Measurements from ENCODE around the gene ZNF471. TPM values are rescaled to one million over a fixed set of nuclear protein-coding genes. Genes with fewer than 3 reads are reported as not detected.

Gene ZNF471
- total and polyA plus RNA-seq, 3 donors from 2014 or later, result 7.0 to 22.8 (median 13.1) TPM

DNA sequence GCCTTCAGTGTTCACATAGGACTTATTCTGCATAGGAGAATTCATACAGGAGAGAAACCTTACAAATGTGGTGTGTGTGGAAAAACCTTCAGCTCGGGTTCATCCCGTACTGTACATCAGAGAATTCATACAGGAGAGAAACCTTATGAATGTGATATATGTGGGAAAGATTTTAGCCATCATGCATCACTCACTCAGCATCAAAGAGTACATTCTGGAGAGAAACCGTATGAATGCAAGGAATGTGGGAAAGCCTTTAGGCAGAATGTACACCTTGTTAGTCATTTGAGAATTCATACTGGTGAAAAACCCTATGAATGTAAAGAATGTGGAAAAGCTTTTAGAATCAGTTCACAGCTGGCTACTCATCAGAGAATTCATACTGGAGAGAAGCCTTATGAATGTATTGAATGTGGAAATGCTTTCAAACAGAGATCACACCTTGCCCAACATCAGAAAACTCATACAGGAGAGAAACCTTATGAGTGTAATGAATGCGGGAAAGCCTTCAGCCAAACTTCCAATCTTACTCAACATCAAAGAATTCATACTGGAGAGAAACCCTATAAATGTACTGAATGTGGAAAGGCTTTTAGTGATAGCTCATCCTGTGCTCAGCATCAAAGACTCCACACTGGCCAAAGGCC, 17.7 kb downstream of the ZNF471 start:
- Histone ChIP-seq H3K4me1 (no peaks in the 10 kb centered on the region), H3K4me3 (no peak overlapping the region), H3K27ac (no peak overlapping the region), H3K36me3 (ENCODE audit: low read depth, missing control alignments) (no peaks in the 10 kb centered on the region), H3K27me3 (no peaks in the 10 kb centered on the region), H3K9me3 (peaks cover 3% of the 10 kb centered on the region)
- intact Hi-C loops (cut with DNase I; ENCODE audit: low total_unique reads), result no loop called here
- DNase-seq, result no peak
- TF ChIP-seq, protein P1, sequence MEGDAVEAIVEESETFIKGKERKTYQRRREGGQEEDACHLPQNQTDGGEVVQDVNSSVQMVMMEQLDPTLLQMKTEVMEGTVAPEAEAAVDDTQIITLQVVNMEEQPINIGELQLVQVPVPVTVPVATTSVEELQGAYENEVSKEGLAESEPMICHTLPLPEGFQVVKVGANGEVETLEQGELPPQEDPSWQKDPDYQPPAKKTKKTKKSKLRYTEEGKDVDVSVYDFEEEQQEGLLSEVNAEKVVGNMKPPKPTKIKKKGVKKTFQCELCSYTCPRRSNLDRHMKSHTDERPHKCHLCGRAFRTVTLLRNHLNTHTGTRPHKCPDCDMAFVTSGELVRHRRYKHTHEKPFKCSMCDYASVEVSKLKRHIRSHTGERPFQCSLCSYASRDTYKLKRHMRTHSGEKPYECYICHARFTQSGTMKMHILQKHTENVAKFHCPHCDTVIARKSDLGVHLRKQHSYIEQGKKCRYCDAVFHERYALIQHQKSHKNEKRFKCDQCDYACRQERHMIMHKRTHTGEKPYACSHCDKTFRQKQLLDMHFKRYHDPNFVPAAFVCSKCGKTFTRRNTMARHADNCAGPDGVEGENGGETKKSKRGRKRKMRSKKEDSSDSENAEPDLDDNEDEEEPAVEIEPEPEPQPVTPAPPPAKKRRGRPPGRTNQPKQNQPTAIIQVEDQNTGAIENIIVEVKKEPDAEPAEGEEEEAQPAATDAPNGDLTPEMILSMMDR (IDR thresholded peaks at IDR 0.05), result no peak
- no peak for TF ChIP-seq POLR2A (IDR thresholded peaks at IDR 0.05)
- WGBS, 2 donors, result 81 to 86% methylated on average over 4 of the region's 4 CpGs

DNA sequence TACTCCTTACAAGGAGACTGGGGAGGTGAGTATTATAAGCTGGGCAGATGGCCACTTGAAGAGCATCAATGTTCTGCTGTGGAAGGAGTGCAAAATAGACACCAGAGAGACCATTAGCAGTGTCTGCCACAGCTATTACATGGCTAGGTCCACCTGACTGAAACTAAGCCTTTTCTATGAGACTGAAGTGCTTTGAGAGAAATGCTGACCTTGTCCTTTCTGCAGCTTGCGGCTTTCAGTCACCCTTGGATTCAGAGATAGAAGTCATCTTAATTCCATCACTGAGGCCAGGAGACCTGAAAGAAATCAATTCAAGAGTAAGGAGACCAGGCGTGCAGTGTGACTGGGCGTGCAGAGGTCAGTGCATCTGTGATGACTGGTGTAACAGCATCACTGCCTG, 29.8 kb downstream of the ZNF471 start:
- H3K36me3 ChIP-seq (ENCODE audit: low read depth, missing control alignments), result no peaks in the 10 kb centered on the region
- no peak overlapping the region for H3K27ac ChIP-seq
- peak overlapping the region in 1 of 2 donors; percentile 90 for H3K4me3 ChIP-seq
- H3K27me3 ChIP-seq, result no peaks in the 10 kb centered on the region
- 38 to 80% methylated on average over 2 to 3 of the region's 3 CpGs for WGBS, 2 donors
- intact Hi-C loops (cut with DNase I; ENCODE audit: low total_unique reads), result no loop called here
- DNase-seq, result no peak
- H3K4me1 ChIP-seq, result no peaks in the 10 kb centered on the region
- TF ChIP-seq, protein P1 (IDR thresholded peaks at IDR 0.05), result no peak
- TF ChIP-seq POLR2A (IDR thresholded peaks at IDR 0.05), result no peak
- no peaks in the 10 kb centered on the region for H3K9me3 ChIP-seq

DNA sequence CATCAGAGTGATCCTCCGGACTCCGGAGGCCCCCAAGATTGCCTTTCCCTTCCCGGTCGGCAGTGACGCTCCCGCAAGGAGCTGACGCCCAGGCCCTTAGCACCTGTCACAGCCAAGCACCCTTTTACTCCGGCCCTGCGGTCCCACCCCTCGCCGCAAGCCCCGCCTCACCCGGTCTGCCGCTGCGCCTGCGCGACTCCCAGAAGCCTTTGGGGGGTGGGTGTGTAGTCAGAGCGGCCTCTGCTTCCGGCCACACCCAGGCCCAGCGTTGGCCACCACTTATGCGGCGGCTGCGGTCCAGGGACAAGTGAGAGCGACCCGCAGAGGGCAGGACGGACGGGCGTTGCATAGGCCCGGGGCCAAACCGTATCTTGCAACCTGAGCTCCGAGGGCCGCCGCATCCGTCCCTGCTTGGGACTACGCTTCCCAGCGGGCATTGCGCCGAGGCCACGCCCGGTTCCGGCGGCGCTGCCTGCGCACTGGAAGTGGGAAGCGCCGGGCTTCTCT, 30.7 kb downstream of the ZNF471 start:
- Histone ChIP-seq H3K36me3 (ENCODE audit: low read depth, missing control alignments) (no peaks in the 10 kb centered on the region), H3K4me1 (no peaks in the 10 kb centered on the region)

DNA sequence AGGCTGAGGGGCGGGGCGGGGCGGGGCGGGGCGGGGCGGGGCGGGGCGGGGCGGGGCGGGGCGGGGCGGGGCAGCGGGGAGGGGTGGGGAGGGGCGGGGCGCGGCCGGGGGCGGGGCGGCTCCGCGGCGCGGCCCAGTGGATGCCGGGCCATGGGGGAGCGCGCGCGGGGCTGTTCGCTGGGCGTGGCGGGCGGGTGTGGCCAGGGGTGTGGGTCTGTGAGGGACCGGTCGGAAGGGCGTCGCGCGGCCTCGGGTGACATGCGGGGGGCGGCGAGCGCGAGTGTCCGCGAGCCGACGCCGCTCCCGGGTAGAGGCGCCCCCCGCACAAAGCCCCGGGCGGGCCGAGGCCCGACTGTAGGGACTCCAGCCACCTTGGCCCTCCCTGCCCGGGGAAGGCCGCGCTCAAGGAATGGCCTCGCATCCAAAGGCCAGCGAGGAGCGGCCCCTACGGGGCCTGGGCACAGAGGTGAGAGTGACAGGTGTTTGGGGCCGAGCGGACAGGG, 31.2 kb downstream of the ZNF471 start, which contains the start of gene ZFP28:
TSS of gene ZFP28 (plus strand) at position 188 of the 503 bp plus-strand sequence. CDS start at position 259, 71 bp downstream.
- no peaks in the 10 kb centered on the region for H3K27me3 ChIP-seq
- peak; percentile 88 for DNase-seq
- intact Hi-C loops (cut with DNase I; ENCODE audit: low total_unique reads), result no loop called here
- H3K4me3 ChIP-seq, result peak within 1 kb of the TSS; percentile 81 to 90
- WGBS, 2 donors, result 0% methylated on average over 2 to 41 of the region's 65 CpGs
- peak within 1 kb of the TSS; percentile 90 to 96 for H3K27ac ChIP-seq
- TF ChIP-seq POLR2A (IDR thresholded peaks at IDR 0.05), result no peak
- TF ChIP-seq, protein P1 (IDR thresholded peaks at IDR 0.05), result no peak
- H3K9me3 ChIP-seq, result no peaks in the 10 kb centered on the region
- H3K4me1 ChIP-seq, result no peaks in the 10 kb centered on the region
- no peaks in the 10 kb centered on the region for H3K36me3 ChIP-seq (ENCODE audit: low read depth, missing control alignments)

More for the DNA sequence above, 30.7 kb downstream of the ZNF471 start:
- intact Hi-C loops (cut with DNase I; ENCODE audit: low total_unique reads), result no loop called here
- Histone ChIP-seq H3K4me3 (peak overlapping the region; percentile 81 to 90), H3K27ac (peak overlapping the region; percentile 90 to 96), H3K27me3 (no peaks in the 10 kb centered on the region), H3K9me3 (no peaks in the 10 kb centered on the region)
- 0 to 1% methylated on average over 10 to 45 of the region's 46 CpGs for WGBS, 2 donors
- TF ChIP-seq, protein P1 (IDR thresholded peaks at IDR 0.05), result peak in 2 of 3 experiments; percentile 27 to 29
- no peak for TF ChIP-seq POLR2A (IDR thresholded peaks at IDR 0.05)
- DNase-seq, result peak; percentile 93
